ENCODE results near the gene SKA1.
"Not testable (repeated sequence)": the region's sequence is repeated elsewhere in the genome, so short reads cannot be mapped to it uniquely, and the experiment has no call there.

SKA1 gene

DNA sequence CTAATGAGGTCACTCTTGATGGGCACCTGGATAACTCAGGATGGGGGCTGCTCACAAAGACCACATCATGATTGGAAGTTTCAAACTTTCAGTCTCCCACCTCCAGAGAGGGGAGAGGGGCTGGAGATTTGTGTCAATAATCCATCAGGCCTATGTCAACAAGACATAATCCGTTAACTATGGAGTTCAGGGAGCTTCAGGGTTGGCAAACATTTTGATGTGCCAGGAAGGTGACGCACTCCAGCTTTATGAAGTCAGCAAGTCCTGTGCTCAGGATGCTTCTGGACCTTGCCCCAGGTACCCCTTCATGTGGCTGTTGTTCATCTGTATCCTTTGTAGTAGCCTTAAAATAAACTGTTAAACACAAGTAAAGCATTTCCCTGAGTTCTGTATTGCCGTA lies 19.0 kb downstream of the SKA1 start:
- H3K4me3 ChIP-seq (ENCODE audit: low read depth, low read length), result no peak overlapping the region

DNA sequence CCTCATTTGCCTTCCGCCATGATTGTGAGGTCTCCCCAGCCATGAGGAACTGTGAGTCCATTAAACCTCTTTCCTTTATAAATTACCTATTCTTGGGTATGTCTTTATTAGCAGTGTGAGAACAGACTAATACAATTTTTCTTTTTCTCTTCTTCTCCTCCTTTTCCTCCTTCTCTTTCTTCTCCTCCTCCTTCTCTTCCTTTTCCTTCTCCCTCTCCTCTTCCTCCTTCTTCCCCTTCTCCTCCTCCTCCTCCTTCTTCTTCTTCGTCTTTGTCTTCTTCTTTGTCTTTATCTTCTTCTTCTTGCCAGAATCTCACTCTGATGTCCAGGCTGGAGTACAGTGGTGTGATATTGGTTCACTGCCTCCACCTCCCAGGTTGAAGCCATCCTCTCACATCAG lies 20.2 kb downstream of the SKA1 start:
- no peak overlapping the region for H3K4me3 ChIP-seq (ENCODE audit: low read depth, low read length)

- no peak overlapping the region for H3K4me3 ChIP-seq (ENCODE audit: low read depth, low read length)
These were observed 21.3 kb downstream of the SKA1 start for GRCh38 chr18:50396005-50396660.

DNA sequence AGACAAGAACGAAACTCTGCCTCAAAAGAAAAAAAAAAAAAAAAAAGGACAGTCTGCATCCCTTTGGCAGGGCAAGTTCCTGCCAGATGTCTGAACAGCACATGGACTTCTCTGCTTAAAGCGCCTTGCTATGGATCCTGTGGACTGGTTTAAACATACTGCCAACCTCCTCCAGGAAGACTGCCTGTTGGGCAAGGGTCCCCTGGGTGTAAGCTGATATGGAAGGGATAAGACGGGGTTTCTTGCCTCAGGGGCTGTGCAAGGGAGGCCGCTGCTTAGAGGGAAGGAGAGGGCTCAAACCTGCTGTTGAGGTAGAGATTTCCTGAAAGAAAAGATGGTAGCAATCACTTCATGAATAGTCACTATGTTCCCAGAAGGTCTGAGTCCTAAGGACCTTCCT lies 22.2 kb downstream of the SKA1 start:
- H3K4me3 ChIP-seq (ENCODE audit: low read depth, low read length), result no peak overlapping the region

DNA sequence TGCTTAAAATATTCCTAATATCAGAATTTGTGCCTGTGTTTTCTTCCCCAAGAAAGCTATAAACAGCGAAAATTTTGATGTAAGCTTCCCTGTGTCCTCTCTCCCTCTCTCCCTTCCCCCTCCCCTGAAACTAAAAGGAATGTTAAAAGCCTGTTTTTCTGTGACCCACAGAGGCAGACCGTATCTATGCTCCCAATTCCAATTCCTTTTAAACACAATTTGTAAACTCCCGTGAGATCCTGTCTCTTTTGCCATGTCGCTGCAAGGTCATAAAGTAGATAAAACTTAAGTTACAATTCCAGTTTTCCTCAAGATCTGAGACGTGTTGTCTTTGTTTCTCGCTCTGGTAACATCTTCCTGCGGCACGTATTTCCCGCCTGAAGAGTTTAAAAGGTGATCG lies 23.3 kb downstream of the SKA1 start:
- no peak overlapping the region for H3K4me3 ChIP-seq (ENCODE audit: low read depth, low read length)

GRCh38 chr18:50398947-50399346 lies 24.1 kb downstream of the SKA1 start:
- H3K4me3 ChIP-seq (ENCODE audit: low read depth, low read length), result no peak overlapping the region

DNA sequence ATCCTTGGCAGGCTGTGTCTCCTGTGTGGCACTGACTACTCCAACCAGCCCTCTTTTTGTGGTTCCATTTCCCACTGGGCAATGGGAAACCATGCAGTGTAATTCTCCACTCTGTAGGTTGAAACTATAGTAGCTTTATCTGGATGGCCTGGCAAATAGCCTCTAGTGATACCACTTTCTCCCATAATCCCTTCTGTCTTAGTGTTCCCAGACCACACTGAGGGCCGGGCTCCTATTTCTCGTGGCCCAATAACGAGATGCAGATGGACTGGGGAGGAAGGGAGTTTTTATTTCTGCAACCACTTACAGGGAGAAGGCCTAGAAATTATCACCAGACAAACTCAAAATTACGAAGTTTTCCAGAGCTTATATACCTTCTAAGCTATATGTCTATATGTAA lies 24.7 kb downstream of the SKA1 start:
- no peak overlapping the region for H3K4me3 ChIP-seq (ENCODE audit: low read depth, low read length)

GRCh38 chr18:50400438-50400837 lies 25.6 kb downstream of the SKA1 start:
- not testable (repeated sequence) for H3K4me3 ChIP-seq (ENCODE audit: low read depth, low read length)

DNA sequence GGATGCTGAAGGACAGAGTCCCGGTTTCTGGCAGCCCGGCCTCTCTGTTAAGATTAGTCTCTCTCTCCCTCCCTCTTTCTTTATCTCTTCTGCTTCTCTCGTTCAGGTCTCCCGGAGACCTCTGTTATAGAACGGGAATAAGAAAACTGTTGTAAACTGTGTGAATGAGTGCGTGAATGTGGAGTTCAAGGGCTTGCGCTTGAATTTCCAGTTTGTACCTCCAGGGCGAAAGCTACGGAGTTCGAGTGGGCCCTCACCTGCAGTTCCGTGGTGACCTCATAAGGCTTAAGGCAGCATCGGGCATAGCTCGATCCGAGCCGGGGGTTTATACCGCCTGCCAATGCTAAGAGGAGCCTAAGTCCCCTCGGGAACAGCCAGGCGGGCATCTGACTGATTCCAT lies 26.4 kb downstream of the SKA1 start:
- no peak overlapping the region for H3K4me3 ChIP-seq (ENCODE audit: low read depth, low read length)

GRCh38 chr18:50401888-50402287 lies 27.0 kb downstream of the SKA1 start:
- H3K4me3 ChIP-seq (ENCODE audit: low read depth, low read length), result no peak overlapping the region

DNA sequence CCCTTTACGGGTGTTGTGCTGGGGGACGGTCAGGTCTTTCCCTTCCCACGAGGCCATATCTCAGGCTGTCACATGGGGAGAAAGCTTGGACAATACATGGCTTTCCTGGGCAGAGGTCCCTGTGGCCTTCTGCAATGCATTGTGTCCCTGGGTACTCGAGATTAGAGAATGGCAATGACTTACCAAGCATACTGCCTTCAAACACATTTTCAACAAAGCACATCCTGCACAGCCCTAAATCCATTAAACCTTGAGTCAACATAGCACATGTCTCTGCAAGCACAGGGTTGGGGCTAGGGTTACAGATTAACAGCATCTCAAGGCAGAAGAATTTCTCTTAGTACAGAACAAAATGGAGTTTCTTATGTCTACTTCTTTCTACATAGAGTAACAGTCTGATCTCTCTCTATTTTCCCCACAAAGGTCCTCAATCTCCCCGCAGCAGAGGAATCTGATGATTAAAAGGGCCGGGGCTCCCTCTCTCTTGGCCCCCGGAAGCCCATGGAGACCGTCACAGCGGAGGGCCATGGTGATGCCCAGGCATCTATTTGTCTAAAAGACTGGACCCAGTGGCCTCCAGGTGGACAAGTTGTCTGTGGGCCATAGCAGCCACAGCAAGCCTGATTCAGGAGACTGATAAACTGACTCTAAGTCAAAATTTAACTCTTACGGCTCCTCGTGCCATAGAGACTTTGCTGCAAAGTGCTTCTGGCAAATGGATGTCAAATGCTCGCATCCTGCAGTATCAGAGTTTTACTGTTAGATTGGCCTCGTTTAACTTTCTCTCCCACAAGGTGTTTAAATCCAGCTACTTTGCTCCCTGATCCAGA lies 30.1 kb downstream of the SKA1 start:
- H3K4me3 ChIP-seq (ENCODE audit: low read depth, low read length), result not testable (repeated sequence)

GRCh38 chr18:50405582-50406271 lies 30.9 kb downstream of the SKA1 start:
- H3K4me3 ChIP-seq (ENCODE audit: low read depth, low read length), result no peak overlapping the region

- H3K4me3 ChIP-seq (ENCODE audit: low read depth, low read length), result no peak overlapping the region
These were observed 34.4 kb downstream of the SKA1 start for GRCh38 chr18:50409236-50409635.

GRCh38 chr18:50410008-50410407 lies 35.2 kb downstream of the SKA1 start:
- H3K4me3 ChIP-seq (ENCODE audit: low read depth, low read length), result no peak overlapping the region

DNA sequence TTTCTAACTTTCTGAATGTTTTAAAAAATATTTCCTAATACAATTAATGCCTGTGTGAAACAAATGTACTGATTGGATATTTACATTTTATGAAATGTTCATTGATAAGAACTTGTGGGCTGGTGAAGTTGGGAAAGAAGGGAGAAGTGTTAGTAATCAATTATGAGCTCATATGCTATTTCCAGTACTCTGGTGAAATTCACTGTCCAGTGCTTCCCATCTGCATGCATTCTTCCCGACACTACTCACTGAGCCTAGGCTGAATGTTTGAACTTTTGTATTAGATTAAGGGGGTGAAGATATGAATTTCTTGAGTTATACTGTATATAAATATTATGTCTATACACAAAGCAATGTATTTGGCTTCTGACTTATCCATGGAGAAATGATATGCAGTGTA lies 36.0 kb downstream of the SKA1 start:
- H3K4me3 ChIP-seq (ENCODE audit: low read depth, low read length), result no peak overlapping the region

DNA sequence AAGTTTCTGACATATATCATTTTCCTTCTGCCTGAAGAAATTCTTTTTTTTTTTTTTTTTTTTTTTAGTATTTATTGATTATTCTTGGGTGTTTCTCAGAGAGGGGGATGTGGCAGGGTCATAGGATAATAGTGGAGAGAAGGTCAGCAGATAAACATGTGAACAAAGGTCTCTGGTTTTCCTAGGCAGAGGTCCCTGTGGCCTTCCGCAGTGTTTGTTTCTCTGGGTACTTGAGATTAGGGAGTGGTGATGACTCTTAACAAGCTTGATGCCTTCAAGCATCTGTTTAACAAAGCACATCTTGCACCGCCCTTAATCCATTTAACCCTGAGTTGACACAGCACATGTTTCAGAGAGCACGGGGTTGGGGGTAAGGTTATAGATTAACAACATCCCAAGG lies 42.0 kb downstream of the SKA1 start:
- not testable (repeated sequence) for H3K4me3 ChIP-seq (ENCODE audit: low read depth, low read length)

DNA sequence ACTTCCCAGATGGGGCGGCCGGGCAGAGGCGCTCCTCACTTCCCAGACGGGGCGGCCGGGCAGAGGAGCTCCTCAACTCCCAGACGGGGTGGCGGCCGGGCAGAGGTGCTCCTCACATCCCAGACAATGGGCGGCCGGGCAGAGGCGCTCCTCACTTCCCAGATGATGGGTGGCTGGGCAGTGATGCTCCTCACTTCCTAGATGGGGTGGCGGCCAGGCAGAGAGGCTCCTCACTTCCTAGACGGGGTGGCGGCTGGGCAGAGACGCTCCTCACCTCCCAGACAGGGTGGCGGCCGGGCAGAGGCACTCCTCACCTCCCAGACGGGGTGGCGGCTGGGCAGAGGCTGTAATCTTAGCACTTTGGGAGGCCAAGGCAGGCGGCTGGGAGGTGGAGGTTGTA lies 42.9 kb downstream of the SKA1 start:
- not testable (repeated sequence) for H3K4me3 ChIP-seq (ENCODE audit: low read depth, low read length)

- no peak overlapping the region for H3K4me3 ChIP-seq (ENCODE audit: low read depth, low read length)
These were observed 43.8 kb downstream of the SKA1 start for GRCh38 chr18:50418650-50419049.

DNA sequence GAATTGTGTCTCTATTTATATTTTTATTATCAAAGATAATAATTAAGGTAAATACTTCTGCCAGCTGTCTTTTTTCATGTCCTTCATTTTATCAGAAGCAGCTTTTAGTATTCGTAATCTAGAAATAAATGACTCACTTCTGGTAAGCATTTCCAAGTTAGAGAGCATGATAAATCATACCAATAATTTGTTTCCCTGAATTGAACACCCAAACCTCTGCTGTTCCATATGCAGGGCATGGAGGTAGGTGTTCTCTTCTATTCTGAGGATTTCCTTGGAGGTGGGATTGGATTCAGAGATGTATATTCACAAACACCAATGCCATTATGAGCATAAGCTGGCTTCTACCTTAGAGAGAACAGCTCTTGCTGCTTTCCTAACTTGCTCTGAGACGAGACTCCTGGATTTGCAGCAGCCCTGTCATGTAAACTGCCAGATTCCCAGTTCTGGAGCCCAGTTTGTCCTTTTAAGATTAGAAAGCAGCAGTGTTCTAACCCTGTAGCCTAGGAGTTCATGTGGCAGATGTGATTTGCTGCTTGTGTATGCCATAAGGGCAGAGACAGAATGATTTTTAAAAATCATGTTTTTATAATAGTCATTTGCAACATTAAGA lies 47.5 kb downstream of the SKA1 start:
- no peak overlapping the region for H3K4me3 ChIP-seq (ENCODE audit: low read depth, low read length)

DNA sequence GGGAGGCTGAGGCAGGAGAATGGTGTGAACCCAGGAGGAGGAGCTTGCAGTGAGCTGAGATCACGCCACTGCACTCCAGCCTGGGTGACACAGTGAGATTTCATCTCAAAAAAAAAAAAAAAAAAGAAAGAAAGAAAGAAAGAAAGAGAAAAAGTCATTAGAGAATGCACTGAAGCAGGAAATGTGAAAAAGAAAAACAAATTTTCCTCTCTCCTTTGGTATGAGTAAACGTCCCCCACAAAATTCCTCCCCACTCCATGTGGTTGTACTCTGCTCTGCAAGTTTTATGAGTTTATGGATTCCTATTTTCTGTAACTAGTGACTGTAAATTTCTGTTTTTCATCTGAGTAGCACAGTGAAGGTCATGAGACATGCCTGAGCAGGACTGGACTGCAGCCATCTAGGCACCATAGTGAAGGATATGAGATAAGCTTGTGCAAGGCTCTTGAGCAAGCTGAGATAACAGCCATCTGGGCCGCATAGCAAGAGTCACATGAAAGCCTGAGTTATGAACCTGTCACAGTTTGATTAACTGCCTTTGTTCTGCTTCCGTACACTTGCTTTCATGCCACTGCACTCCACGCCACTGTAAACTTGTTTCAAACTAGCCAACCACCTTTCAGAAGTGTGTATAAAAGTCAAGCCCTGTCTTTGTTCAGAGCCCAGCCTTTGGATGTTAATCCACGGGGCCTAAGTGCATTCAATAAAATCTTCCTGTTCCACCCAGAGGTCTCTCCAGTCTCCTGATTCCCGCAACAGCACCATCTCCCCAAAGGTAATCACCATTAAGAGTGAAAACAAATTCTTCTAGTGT lies 50.2 kb downstream of the SKA1 start:
- H3K4me3 ChIP-seq (ENCODE audit: low read depth, low read length), result no peak overlapping the region

- no peak overlapping the region for H3K4me3 ChIP-seq (ENCODE audit: low read depth, low read length)
These were observed 53.0 kb downstream of the SKA1 start for GRCh38 chr18:50427896-50428295.
